Measurements from ENCODE around the gene REXO4.

DNA sequence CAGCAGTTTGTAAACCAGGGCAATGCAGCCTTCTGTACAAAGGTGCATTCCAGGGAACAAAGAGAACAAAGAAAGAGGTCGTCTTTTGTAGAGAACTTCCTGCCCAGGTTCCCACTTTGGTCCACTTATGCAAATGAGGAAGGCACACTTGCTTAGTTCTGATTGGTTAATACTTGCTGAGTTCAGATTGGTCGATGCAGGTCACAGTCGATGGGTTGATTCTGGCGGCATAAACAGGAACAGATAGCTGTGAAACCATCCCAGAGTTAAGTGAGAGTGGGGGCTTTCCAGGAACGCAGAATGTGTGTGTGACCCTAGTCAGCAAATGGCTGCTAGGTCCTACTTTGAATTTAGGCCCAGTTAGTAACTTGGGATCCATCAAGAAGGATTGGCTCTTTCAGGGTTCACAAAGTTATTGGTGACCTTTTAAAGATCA lies 2.6 kb upstream of the REXO4 start:
- TF ChIP-seq HIVEP1 (CRISPR knock-in tag; IDR thresholded peaks at IDR 0.05) (no peak), FOXM1 (CRISPR knock-in tag; IDR thresholded peaks at IDR 0.05) (no peak), GATAD2A (CRISPR knock-in tag; IDR thresholded peaks at IDR 0.05) (no peak), TAF1 (CRISPR knock-in tag; IDR thresholded peaks at IDR 0.05) (no peak), ESRRA (CRISPR knock-in tag; IDR thresholded peaks at IDR 0.05; ENCODE audit: low read depth) (no peak), MAZ (IDR thresholded peaks at IDR 0.05; ENCODE audit: borderline replicate concordance, low read depth, low read length) (no peak), MAZ (CRISPR knock-in tag; IDR thresholded peaks at IDR 0.05; ENCODE audit: low read depth) (no peak), RFX5 (IDR thresholded peaks at IDR 0.05; ENCODE audit: low read depth, low read length) (no peak), RFX1 (IDR thresholded peaks at IDR 0.05) (no peak), CREB1 (IDR thresholded peaks at IDR 0.05) (no peak), CREB1 (CRISPR knock-in tag; IDR thresholded peaks at IDR 0.05) (no peak)
- TF ChIP-seq, protein P1, sequence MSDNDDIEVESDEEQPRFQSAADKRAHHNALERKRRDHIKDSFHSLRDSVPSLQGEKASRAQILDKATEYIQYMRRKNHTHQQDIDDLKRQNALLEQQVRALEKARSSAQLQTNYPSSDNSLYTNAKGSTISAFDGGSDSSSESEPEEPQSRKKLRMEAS (IDR thresholded peaks at IDR 0.05) = no peak
- TF ChIP-seq, protein P2, sequence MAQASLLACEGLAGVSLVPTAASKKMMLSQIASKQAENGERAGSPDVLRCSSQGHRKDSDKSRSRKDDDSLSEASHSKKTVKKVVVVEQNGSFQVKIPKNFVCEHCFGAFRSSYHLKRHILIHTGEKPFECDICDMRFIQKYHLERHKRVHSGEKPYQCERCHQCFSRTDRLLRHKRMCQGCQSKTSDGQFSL (CRISPR knock-in tag; IDR thresholded peaks at IDR 0.05) = no peak
- TF ChIP-seq, protein P3, sequence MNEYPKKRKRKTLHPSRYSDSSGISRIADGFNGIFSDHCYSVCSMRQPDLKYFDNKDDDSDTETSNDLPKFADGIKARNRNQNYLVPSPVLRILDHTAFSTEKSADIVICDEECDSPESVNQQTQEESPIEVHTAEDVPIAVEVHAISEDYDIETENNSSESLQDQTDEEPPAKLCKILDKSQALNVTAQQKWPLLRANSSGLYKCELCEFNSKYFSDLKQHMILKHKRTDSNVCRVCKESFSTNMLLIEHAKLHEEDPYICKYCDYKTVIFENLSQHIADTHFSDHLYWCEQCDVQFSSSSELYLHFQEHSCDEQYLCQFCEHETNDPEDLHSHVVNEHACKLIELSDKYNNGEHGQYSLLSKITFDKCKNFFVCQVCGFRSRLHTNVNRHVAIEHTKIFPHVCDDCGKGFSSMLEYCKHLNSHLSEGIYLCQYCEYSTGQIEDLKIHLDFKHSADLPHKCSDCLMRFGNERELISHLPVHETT (CRISPR knock-in tag; conservative IDR thresholded peaks at IDR 0.05) = no peak
- TF ChIP-seq, protein P4, sequence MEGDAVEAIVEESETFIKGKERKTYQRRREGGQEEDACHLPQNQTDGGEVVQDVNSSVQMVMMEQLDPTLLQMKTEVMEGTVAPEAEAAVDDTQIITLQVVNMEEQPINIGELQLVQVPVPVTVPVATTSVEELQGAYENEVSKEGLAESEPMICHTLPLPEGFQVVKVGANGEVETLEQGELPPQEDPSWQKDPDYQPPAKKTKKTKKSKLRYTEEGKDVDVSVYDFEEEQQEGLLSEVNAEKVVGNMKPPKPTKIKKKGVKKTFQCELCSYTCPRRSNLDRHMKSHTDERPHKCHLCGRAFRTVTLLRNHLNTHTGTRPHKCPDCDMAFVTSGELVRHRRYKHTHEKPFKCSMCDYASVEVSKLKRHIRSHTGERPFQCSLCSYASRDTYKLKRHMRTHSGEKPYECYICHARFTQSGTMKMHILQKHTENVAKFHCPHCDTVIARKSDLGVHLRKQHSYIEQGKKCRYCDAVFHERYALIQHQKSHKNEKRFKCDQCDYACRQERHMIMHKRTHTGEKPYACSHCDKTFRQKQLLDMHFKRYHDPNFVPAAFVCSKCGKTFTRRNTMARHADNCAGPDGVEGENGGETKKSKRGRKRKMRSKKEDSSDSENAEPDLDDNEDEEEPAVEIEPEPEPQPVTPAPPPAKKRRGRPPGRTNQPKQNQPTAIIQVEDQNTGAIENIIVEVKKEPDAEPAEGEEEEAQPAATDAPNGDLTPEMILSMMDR (CRISPR knock-in tag; IDR thresholded peaks at IDR 0.05) = no peak
